Endothelial cell of umbilical vein (primary cell): Measurements from ENCODE around the gene SPTLC1. TPM values are rescaled to one million over a fixed set of nuclear protein-coding genes. Genes with fewer than 3 reads are reported as not detected.

Experiments
- BruUV-seq: library from RNA; stranded (reverse); fragments of 400-500 nt; replicated peaks from 2 replicates; lab custom pipeline; 2021; lab: Mats Ljungman, UMichigan
- CTCF ChIA-PET: fragments of 300-600, 350-600 bp; sonication (Branson Sonifier 250); formaldehyde crosslinking; loops from one replicate; lab custom pipeline; 2021; ENCODE audit warnings: antibody characterized with exemption, inconsistent platforms; lab: Charles Lee
- POLR2A ChIA-PET: fragments of 300-600, 350-600 bp; sonication (Branson Sonifier 250); formaldehyde crosslinking; loops from one replicate; lab custom pipeline; 2021; ENCODE audit warnings: antibody characterized with exemption, inconsistent platforms; lab: Charles Lee
- DNase-seq: peaks from one replicate; pipeline ENCODE4 v3.0.0-alpha.2; 2011; ENCODE audit warnings: low read depth, low spot score
- FAIRE-seq: peaks from 2 replicates; lab custom pipeline; 2011; peaks lifted over from hg19 to GRCh38; lab: Jason Lieb, UNC
- H2AFZ ChIP-seq: 2 replicates; pipeline ENCODE4 v1.6.0; 2012; ENCODE audit warnings: low read depth, low read length, control low read depth, inconsistent platforms
- H3K27ac ChIP-seq: 2 replicates; pipeline ENCODE4 v1.5.1; 2011; ENCODE audit warnings: low read depth, mild to moderate bottlenecking, control low read depth, low read length, moderate library complexity; ENCODE audit not compliant: insufficient read depth
- H3K27me3 ChIP-seq, 2 experiments: 2 replicates each; pipeline versions ENCODE4 v1.6.0 to v1.6.1; 2011; ENCODE audit warnings: low read length in 2 of 2, mixed read lengths in 1 of 2; ENCODE audit not compliant: control insufficient read depth in 2 of 2, insufficient read depth in 2 of 2
- H3K36me3 ChIP-seq, 2 experiments: 2 replicates in 1 of 2; 3 replicates in 1 of 2; pipeline ENCODE4 v1.5.1; 2011; ENCODE audit warnings: low read length in 2 of 2, mild to moderate bottlenecking in 1 of 2, moderate library complexity in 1 of 2; ENCODE audit not compliant: control insufficient read depth in 2 of 2, insufficient read depth in 2 of 2; ENCODE audit errors: extremely low read depth in 1 of 2
- H3K4me1 ChIP-seq: 3 replicates; pipeline ENCODE4 v1.5.1; 2011; ENCODE audit warnings: mild to moderate bottlenecking, low read length; ENCODE audit not compliant: control insufficient read depth, insufficient read depth; ENCODE audit errors: extremely low read depth
- H3K4me2 ChIP-seq: 2 replicates; pipeline ENCODE4 v1.6.1; 2011; ENCODE audit warnings: low read length, control low read depth, mixed read lengths; ENCODE audit not compliant: insufficient read depth
- H3K4me3 ChIP-seq, 3 experiments: fragments of 200-600 bp in 1 of 3; sonication (generic), shearing (Covaris generic) in 1 of 3; replicated peaks in 1 of 3; 2 replicates each; pipeline ENCODE4 v1.5.1; 2011 to 2016; ENCODE audit warnings: control low read depth in 3 of 3, low read length in 3 of 3, mild to moderate bottlenecking in 2 of 3, inconsistent platforms in 1 of 3, low read depth in 1 of 3, moderate library complexity in 1 of 3; ENCODE audit not compliant: insufficient read depth in 1 of 3
- H3K79me2 ChIP-seq: 2 replicates; pipeline ENCODE4 v1.6.0; 2012; ENCODE audit warnings: low read length, inconsistent platforms; ENCODE audit not compliant: control insufficient read depth, insufficient read depth
- H3K9ac ChIP-seq: replicated peaks from 2 replicates; pipeline ENCODE3; 2011; ENCODE audit warnings: low read length, control low read depth; ENCODE audit not compliant: insufficient read depth; ENCODE audit errors: extremely low read depth
- H3K9me1 ChIP-seq: replicated peaks from 3 replicates; pipeline ENCODE4 v1.6.0; 2011; ENCODE audit warnings: mild to moderate bottlenecking, low read length; ENCODE audit not compliant: control insufficient read depth, insufficient read depth; ENCODE audit errors: extremely low read depth
- H3K9me3 ChIP-seq: replicated peaks from 2 replicates; pipeline ENCODE4 v1.5.1; 2012; ENCODE audit warnings: low read length, inconsistent platforms; ENCODE audit not compliant: control insufficient read depth, insufficient read depth
- H4K20me1 ChIP-seq: replicated peaks from 2 replicates; pipeline ENCODE3; 2011; ENCODE audit warnings: mild to moderate bottlenecking, low read length; ENCODE audit not compliant: control insufficient read depth, insufficient read depth; ENCODE audit errors: extremely low read depth
- FOS ChIP-seq: IDR thresholded peaks from 2 replicates; pipeline ENCODE4 v1.6.1; 2011; ENCODE audit warnings: mild to moderate bottlenecking, low read length, moderate library complexity, borderline replicate concordance; ENCODE audit not compliant: insufficient read depth
- POLR2A ChIP-seq: IDR thresholded peaks from 2 replicates; pipeline ENCODE4 v1.6.1; 2012; ENCODE audit warnings: low read depth, mild to moderate bottlenecking, control low read depth, low read length
- POLR2AphosphoS5 ChIP-seq: IDR thresholded peaks from 2 replicates; pipeline ENCODE4 v1.6.1; 2012; ENCODE audit warnings: low read depth, mild to moderate bottlenecking, control low read depth, low read length, moderate library complexity; ENCODE audit not compliant: insufficient read depth
- dilution Hi-C: fragments of 300-500 bp; cut with MboI; formaldehyde crosslinking; loops from one replicate; pipeline ENCODE4 v1.15.0; 2019; ENCODE audit warnings: low sequenced_read_pairs; ENCODE audit not compliant: extremely low pct_ligation_motif_present
- intact Hi-C: fragments of 100-400 bp; cut with micrococcal nuclease; formaldehyde crosslinking; loops from one replicate; pipeline ENCODE4 v1.10.0; 2022
- polyA plus RNA-seq, 4 experiments: library from polyadenylated mRNA; depleted of rRNA in 3 of 4; stranded (reverse) in 3 of 4; unstranded in 1 of 4; fragments of >200 nt; gene quantifications; 2 replicates each; pipeline versions ENCODE4 v1.2.1 to v1.2.3, GENCODE V29; 2011 to 2012; ENCODE audit warnings: missing spikeins in 1 of 4
- total RNA-seq: library from RNA; stranded (reverse); gene quantifications from 2 replicates; pipeline ENCODE4 v1.2.3, GENCODE V29; 2021
- TF ChIP-seq, protein P1 (sequence below), 2 donors: IDR thresholded peaks; 1 replicate in 1 of 2; 2 replicates in 1 of 2; pipeline ENCODE4 v1.5.1; 2011; ENCODE audit warnings: low read length in 2 of 2, mild to moderate bottlenecking in 2 of 2, moderate library complexity in 2 of 2, control low read depth in 1 of 2, inconsistent platforms in 1 of 2, low read depth in 1 of 2; ENCODE audit not compliant: insufficient read depth in 1 of 2; ENCODE audit errors: extremely low read depth in 1 of 2
- TF ChIP-seq, protein P2 (sequence below): IDR thresholded peaks from 2 replicates; pipeline ENCODE4 v1.6.1; 2011; ENCODE audit not compliant: insufficient read depth, insufficient read length

SPTLC1 gene
- total and polyA plus RNA-seq, 2 donors (not counting 3 experiments of a cell fraction or from before 2014, with no cell fraction given) = 35.9 to 68.5 TPM

DNA sequence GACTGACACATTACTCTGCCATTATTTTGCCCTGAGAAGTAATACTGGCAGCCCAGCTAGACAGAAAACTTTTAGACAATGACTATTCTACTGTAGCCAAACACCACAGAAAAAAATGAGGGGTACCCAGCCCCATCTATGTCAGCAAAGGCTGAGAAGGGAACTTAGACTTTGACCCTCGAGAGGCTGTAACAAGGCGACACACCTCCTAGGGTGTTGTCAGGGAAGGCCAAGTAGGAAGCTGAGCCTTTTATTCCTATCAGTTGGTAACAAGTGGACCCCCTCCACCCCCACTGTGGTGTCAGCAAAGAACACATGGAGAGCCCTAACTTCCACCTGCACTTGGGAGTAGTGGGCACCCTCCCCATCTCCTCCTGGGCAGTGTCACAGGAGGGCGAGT is 55.6 kb downstream of the SPTLC1 start:
- H4K20me1 ChIP-seq = no peaks in the 10 kb centered on the region
- no peak overlapping the region for H3K9ac ChIP-seq
- H3K4me1 ChIP-seq = no peaks in the 10 kb centered on the region
- no peak for DNase-seq
- no peak for FAIRE-seq
- H3K36me3 ChIP-seq = peaks cover 3 to 4% of the 10 kb centered on the region in 2 experiments
- dilution Hi-C loops (no loop called here), intact Hi-C loops (no loop called here)
- H3K79me2 ChIP-seq = peaks cover 18% of the 10 kb centered on the region
- POLR2A ChIA-PET = no interaction called here
- no peaks in the 10 kb centered on the region for H3K27me3 ChIP-seq
- TF ChIP-seq FOS (no peak), POLR2A (no peak), POLR2AphosphoS5 (no peak)
- TF ChIP-seq, protein P1, sequence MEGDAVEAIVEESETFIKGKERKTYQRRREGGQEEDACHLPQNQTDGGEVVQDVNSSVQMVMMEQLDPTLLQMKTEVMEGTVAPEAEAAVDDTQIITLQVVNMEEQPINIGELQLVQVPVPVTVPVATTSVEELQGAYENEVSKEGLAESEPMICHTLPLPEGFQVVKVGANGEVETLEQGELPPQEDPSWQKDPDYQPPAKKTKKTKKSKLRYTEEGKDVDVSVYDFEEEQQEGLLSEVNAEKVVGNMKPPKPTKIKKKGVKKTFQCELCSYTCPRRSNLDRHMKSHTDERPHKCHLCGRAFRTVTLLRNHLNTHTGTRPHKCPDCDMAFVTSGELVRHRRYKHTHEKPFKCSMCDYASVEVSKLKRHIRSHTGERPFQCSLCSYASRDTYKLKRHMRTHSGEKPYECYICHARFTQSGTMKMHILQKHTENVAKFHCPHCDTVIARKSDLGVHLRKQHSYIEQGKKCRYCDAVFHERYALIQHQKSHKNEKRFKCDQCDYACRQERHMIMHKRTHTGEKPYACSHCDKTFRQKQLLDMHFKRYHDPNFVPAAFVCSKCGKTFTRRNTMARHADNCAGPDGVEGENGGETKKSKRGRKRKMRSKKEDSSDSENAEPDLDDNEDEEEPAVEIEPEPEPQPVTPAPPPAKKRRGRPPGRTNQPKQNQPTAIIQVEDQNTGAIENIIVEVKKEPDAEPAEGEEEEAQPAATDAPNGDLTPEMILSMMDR (IDR thresholded peaks at IDR 0.05; ENCODE audit: extremely low read depth in 1 of 2, insufficient read depth in 1 of 2, low read depth in 1 of 2, low read length in 2 of 2) = no peak
- TF ChIP-seq, protein P2, sequence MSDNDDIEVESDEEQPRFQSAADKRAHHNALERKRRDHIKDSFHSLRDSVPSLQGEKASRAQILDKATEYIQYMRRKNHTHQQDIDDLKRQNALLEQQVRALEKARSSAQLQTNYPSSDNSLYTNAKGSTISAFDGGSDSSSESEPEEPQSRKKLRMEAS = no peak
- H3K4me2 ChIP-seq = no peak overlapping the region
- H3K4me3 ChIP-seq = no peak overlapping the region
- BruUV-seq = no TSS peak
- CTCF ChIA-PET = interaction anchor here (1.2 kb wide), 1 partner anchor 15 kb away, joined by 3 read pairs; no protein-coding TSS in a partner anchor
- H3K9me3 ChIP-seq = no peaks in the 10 kb centered on the region
- H3K9me1 ChIP-seq = no peaks in the 10 kb centered on the region
- no peak overlapping the region for H2AFZ ChIP-seq
- H3K27ac ChIP-seq = no peak overlapping the region
